SU-DHL-6 (cell line): ENCODE data around the gene SPSB2.

Experiments
- H2AFZ ChIP-seq: fragments of 200-600 bp; sonication (generic); 2 replicates; pipeline ENCODE4 v1.6.1; 2014; ENCODE audit warnings: low read depth, mild to moderate bottlenecking, moderate library complexity, mixed read lengths, antibody characterized with exemption, low read length; ENCODE audit not compliant: severe bottlenecking
- H3F3A ChIP-seq: fragments of 200-600 bp; shearing (Covaris generic); 2 replicates; pipeline ENCODE4 v1.6.0; 2016; ENCODE audit warnings: antibody characterized with exemption, mild to moderate bottlenecking; ENCODE audit not compliant: insufficient read depth
- H3K27ac ChIP-seq: fragments of 200-600 bp; sonication (generic); 2 replicates; pipeline ENCODE4 v1.5.1; 2016; ENCODE audit warnings: low read depth, mild to moderate bottlenecking, low read length, moderate library complexity, mixed read lengths
- H3K27me3 ChIP-seq: fragments of 200-600 bp; sonication (generic), shearing (Covaris generic); 2 replicates; pipeline ENCODE4 v1.6.0; 2014; ENCODE audit warnings: mild to moderate bottlenecking, low read length
- H3K36me3 ChIP-seq: fragments of 200-600 bp; sonication (generic); 2 replicates; pipeline ENCODE4 v1.6.1; 2014; ENCODE audit warnings: mild to moderate bottlenecking, low read length, mixed read lengths
- H3K4me2 ChIP-seq: fragments of 300-600, 200-600 bp; shearing (Covaris generic), sonication (generic); 2 replicates; pipeline ENCODE4 v1.6.0; 2014; ENCODE audit warnings: low read length, low read depth, mild to moderate bottlenecking; ENCODE audit not compliant: poor library complexity, severe bottlenecking
- H3K4me3 ChIP-seq: fragments of 200-600 bp; sonication (generic); 2 replicates; pipeline ENCODE4 v1.5.1; 2014; ENCODE audit warnings: antibody characterized with exemption, low read length, mild to moderate bottlenecking, mixed read lengths; ENCODE audit not compliant: insufficient read depth, poor library complexity, severe bottlenecking
- H3K79me2 ChIP-seq: fragments of 200-600 bp; sonication (generic); 2 replicates; pipeline ENCODE4 v1.6.1; 2014; ENCODE audit warnings: mild to moderate bottlenecking, low read length, moderate library complexity; ENCODE audit not compliant: insufficient read depth
- H3K9ac ChIP-seq: fragments of 200-600 bp; sonication (generic); 2 replicates; pipeline ENCODE4 v1.7.0; 2014; ENCODE audit warnings: mild to moderate bottlenecking, low read length
- H3K9me2 ChIP-seq: fragments of 200-600 bp; sonication (generic); replicated peaks from 2 replicates; pipeline ENCODE4 v1.6.1; 2014; ENCODE audit warnings: low read length; ENCODE audit not compliant: insufficient read depth
- H3K9me3 ChIP-seq: fragments of 200-600 bp; sonication (generic); 2 replicates; pipeline ENCODE4 v1.6.1; 2014; ENCODE audit warnings: low read length, mixed read lengths; ENCODE audit not compliant: insufficient read depth
- H4K20me1 ChIP-seq: fragments of 200-600 bp; sonication (generic); 2 replicates; pipeline ENCODE4 v1.6.1; 2014; ENCODE audit warnings: low read depth, mild to moderate bottlenecking, antibody characterized with exemption, low read length, moderate library complexity, mixed read lengths
- CTCF ChIP-seq: fragments of 200-600 bp; sonication (generic); IDR thresholded peaks from one replicate; pipeline ENCODE4 v1.5.1; 2017; ENCODE audit warnings: antibody characterized with exemption, mild to moderate bottlenecking, low read length, moderate library complexity; ENCODE audit not compliant: insufficient read depth, poor library complexity, severe bottlenecking
- EZH2phosphoT487 ChIP-seq: fragments of 200-600 bp; sonication (generic), shearing (Covaris generic); conservative IDR thresholded peaks from 2 replicates; pipeline ENCODE4 v1.6.1; 2018; ENCODE audit warnings: mild to moderate bottlenecking, antibody characterized with exemption, low read length, moderate library complexity, mixed read lengths

Gene SPSB2

DNA sequence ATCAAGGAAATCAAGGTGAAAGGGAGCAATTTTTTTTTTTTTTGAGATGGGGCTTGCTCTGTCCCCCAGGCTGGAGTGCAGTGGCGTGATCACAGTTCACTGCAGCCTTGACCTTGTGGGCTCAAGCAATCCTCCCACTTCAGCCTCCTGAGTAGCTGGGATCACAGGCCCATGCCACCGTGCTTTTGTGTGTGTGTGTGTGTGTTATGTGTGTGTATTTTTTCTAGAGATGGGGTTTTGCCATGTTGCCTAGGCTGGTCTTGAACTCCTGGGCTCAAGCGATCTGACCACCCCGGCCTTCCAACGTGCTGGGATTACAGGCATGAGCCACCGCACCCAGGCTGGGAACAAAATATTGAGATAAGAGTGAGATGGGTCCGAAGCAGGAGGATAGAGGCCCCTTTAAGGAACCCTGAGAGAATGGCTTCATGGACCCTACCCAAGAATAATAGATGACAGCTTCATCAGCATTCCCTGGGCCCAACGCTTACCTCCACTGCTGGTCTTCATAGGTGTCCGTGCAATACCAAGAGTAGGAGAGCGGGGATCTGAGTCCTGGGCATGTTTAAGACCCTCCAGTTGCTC, 23.0 kb downstream of the SPSB2 start:
- H3K9ac ChIP-seq = peak overlapping the region; percentile 93
- H3K27ac ChIP-seq = peak overlapping the region; percentile 83
- H3F3A ChIP-seq = peaks cover 5% of the 10 kb centered on the region; the same call in 1 of the 2 replicates
- H3K36me3 ChIP-seq = no peaks in the 10 kb centered on the region
- H3K4me2 ChIP-seq = peak overlapping the region; percentile 73
- no peaks in the 10 kb centered on the region for H3K9me2 ChIP-seq
- peaks cover 38% of the 10 kb centered on the region for H3K79me2 ChIP-seq
- H4K20me1 ChIP-seq = no peaks in the 10 kb centered on the region
- H2AFZ ChIP-seq = no peak overlapping the region
- H3K9me3 ChIP-seq = no peaks in the 10 kb centered on the region
- TF ChIP-seq CTCF (no peak), EZH2phosphoT487 (no peak)
- H3K27me3 ChIP-seq = no peaks in the 10 kb centered on the region
- peak overlapping the region; percentile 87 for H3K4me3 ChIP-seq

- Histone ChIP-seq H3K4me2 (peak overlapping the region; percentile 73), H3K9me2 (no peaks in the 10 kb centered on the region), H2AFZ (no peak overlapping the region), H3K27me3 (no peaks in the 10 kb centered on the region), H3K27ac (no peak overlapping the region), H4K20me1 (no peaks in the 10 kb centered on the region), H3K9ac (0 out of 2 replicates have a peak overlapping the region, but pooled peaks have one; percentile 93), H3K79me2 (peaks cover 34% of the 10 kb centered on the region), H3K4me3 (no peak overlapping the region), H3F3A (peaks cover 9% of the 10 kb centered on the region; the same call in 1 of the 2 replicates), H3K9me3 (no peaks in the 10 kb centered on the region), H3K36me3 (no peaks in the 10 kb centered on the region)
- no peak for TF ChIP-seq CTCF
- TF ChIP-seq EZH2phosphoT487 = no peak
Measured at GRCh38 chr12:6849427-6849826, 23.7 kb downstream of the SPSB2 start.

- Histone ChIP-seq H3K9me3 (no peaks in the 10 kb centered on the region), H3K9me2 (no peaks in the 10 kb centered on the region), H3K36me3 (no peaks in the 10 kb centered on the region), H3K27ac (no peak overlapping the region), H3K27me3 (no peaks in the 10 kb centered on the region), H3F3A (peaks cover 9% of the 10 kb centered on the region; the same call in 1 of the 2 replicates), H4K20me1 (no peaks in the 10 kb centered on the region), H2AFZ (no peak overlapping the region), H3K9ac (no peak overlapping the region), H3K4me2 (no peak overlapping the region), H3K79me2 (peaks cover 17% of the 10 kb centered on the region), H3K4me3 (no peak overlapping the region)
- TF ChIP-seq EZH2phosphoT487 (no peak), CTCF (no peak)
Measured at GRCh38 chr12:6847676-6848075, 25.4 kb downstream of the SPSB2 start.
